ENCODE data around the gene KLHDC10. TPM values are rescaled to one million over a fixed set of nuclear protein-coding genes. Genes with fewer than 3 reads are reported as not detected.
"Not testable (repeated sequence)": the region's sequence is repeated elsewhere in the genome, so short reads cannot be mapped to it uniquely, and the experiment has no call there.

Gene KLHDC10
- total RNA-seq, 1 donor from 2014 or later: 34.2 TPM

GRCh38 chr7:130032698-130033097 lies 37.6 kb upstream of the KLHDC10 start:
- intact Hi-C loops (cut with DNase I): no loop called here
- no peaks in the 10 kb centered on the region for H3K9me3 ChIP-seq
- H3K27ac ChIP-seq: no peak overlapping the region
- H3K4me1 ChIP-seq: no peaks in the 10 kb centered on the region
- H3K4me3 ChIP-seq: no peak overlapping the region
- ATAC-seq (no peak), DNase-seq (no peak)
- H3K36me3 ChIP-seq: peaks cover 79% of the 10 kb centered on the region
- TF ChIP-seq CTCF (IDR thresholded peaks at IDR 0.05): no peak
- no peaks in the 10 kb centered on the region for H3K27me3 ChIP-seq (ENCODE audit: low read depth)

- Histone ChIP-seq H3K27me3 (ENCODE audit: low read depth) (no peaks in the 10 kb centered on the region), H3K4me1 (no peaks in the 10 kb centered on the region), H3K27ac (no peak overlapping the region), H3K9me3 (no peaks in the 10 kb centered on the region), H3K36me3 (peaks cover 82% of the 10 kb centered on the region), H3K4me3 (no peak overlapping the region)
- DNase-seq (no peak), ATAC-seq (no peak)
- TF ChIP-seq CTCF (IDR thresholded peaks at IDR 0.05): no peak
- intact Hi-C loops (cut with DNase I): no loop called here
These were observed 32.6 kb upstream of the KLHDC10 start for GRCh38 chr7:130037703-130038102.

- Histone ChIP-seq H3K27ac (no peak overlapping the region), H3K27me3 (ENCODE audit: low read depth) (no peaks in the 10 kb centered on the region), H3K36me3 (peaks cover 88% of the 10 kb centered on the region), H3K4me1 (no peaks in the 10 kb centered on the region), H3K4me3 (no peak overlapping the region), H3K9me3 (no peaks in the 10 kb centered on the region)
- ATAC-seq (no peak), DNase-seq (no peak)
- intact Hi-C loops (cut with DNase I): no loop called here
- TF ChIP-seq CTCF (IDR thresholded peaks at IDR 0.05): no peak
These were observed 29.8 kb upstream of the KLHDC10 start for GRCh38 chr7:130040576-130040975.

GRCh38 chr7:130047831-130048230 lies 22.5 kb upstream of the KLHDC10 start:
- H3K27ac ChIP-seq: no peak overlapping the region
- intact Hi-C loops (cut with DNase I): no loop called here
- peaks cover 36% of the 10 kb centered on the region for H3K36me3 ChIP-seq
- H3K4me3 ChIP-seq: no peak overlapping the region
- ATAC-seq (no peak), DNase-seq (no peak)
- no peaks in the 10 kb centered on the region for H3K9me3 ChIP-seq
- no peak for TF ChIP-seq CTCF (IDR thresholded peaks at IDR 0.05)
- peaks cover 5% of the 10 kb centered on the region for H3K4me1 ChIP-seq
- no peaks in the 10 kb centered on the region for H3K27me3 ChIP-seq (ENCODE audit: low read depth)

GRCh38 chr7:130048906-130049305 lies 21.4 kb upstream of the KLHDC10 start:
- no peak overlapping the region for H3K4me3 ChIP-seq
- no peak for DNase-seq
- intact Hi-C loops (cut with DNase I): no loop called here
- H3K4me1 ChIP-seq: peaks cover 5% of the 10 kb centered on the region
- H3K27me3 ChIP-seq (ENCODE audit: low read depth): no peaks in the 10 kb centered on the region
- no peaks in the 10 kb centered on the region for H3K9me3 ChIP-seq
- H3K27ac ChIP-seq: no peak overlapping the region
- H3K36me3 ChIP-seq: peaks cover 26% of the 10 kb centered on the region
- ATAC-seq: no peak
- no peak for TF ChIP-seq CTCF (IDR thresholded peaks at IDR 0.05)

GRCh38 chr7:130052250-130052649 lies 18.1 kb upstream of the KLHDC10 start:
- H3K4me3 ChIP-seq; H3K4me1 ChIP-seq; ATAC-seq; H3K27me3 ChIP-seq (ENCODE audit: low read depth); H3K9me3 ChIP-seq; DNase-seq; H3K27ac ChIP-seq; intact Hi-C loops (cut with DNase I); H3K36me3 ChIP-seq: not testable (repeated sequence)

- H3K9me3 ChIP-seq; ATAC-seq; H3K27me3 ChIP-seq (ENCODE audit: low read depth); H3K27ac ChIP-seq; H3K4me1 ChIP-seq; H3K36me3 ChIP-seq; DNase-seq; intact Hi-C loops (cut with DNase I); H3K4me3 ChIP-seq: not testable (repeated sequence)
These were observed 15.1 kb upstream of the KLHDC10 start for GRCh38 chr7:130055198-130055597.
